ENCODE data around the gene SNRPA1.

- no peak for TF ChIP-seq POLR2A (IDR thresholded peaks at IDR 0.05)
- TF ChIP-seq, protein P1, sequence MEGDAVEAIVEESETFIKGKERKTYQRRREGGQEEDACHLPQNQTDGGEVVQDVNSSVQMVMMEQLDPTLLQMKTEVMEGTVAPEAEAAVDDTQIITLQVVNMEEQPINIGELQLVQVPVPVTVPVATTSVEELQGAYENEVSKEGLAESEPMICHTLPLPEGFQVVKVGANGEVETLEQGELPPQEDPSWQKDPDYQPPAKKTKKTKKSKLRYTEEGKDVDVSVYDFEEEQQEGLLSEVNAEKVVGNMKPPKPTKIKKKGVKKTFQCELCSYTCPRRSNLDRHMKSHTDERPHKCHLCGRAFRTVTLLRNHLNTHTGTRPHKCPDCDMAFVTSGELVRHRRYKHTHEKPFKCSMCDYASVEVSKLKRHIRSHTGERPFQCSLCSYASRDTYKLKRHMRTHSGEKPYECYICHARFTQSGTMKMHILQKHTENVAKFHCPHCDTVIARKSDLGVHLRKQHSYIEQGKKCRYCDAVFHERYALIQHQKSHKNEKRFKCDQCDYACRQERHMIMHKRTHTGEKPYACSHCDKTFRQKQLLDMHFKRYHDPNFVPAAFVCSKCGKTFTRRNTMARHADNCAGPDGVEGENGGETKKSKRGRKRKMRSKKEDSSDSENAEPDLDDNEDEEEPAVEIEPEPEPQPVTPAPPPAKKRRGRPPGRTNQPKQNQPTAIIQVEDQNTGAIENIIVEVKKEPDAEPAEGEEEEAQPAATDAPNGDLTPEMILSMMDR (IDR thresholded peaks at IDR 0.05), result no peak
Observed at GRCh38 chr15:101318147-101318819, 23.2 kb upstream of the SNRPA1 start.
